MM.1S (cell line): ENCODE measurements around the gene TENM4.

Experiments
- DNase-seq: peaks from one replicate; pipeline ENCODE4 v3.0.0-alpha.2; 2015
- H2AFZ ChIP-seq: fragments of 300-600 bp; sonication (generic); 2 replicates; pipeline ENCODE4 v1.6.0; 2016; ENCODE audit warnings: antibody characterized with exemption, low read length
- H3F3A ChIP-seq: fragments of 300-600 bp; sonication (generic); 2 replicates; pipeline ENCODE4 v1.6.1; 2016; ENCODE audit warnings: mild to moderate bottlenecking, antibody characterized with exemption, low read length, moderate library complexity, mixed read lengths; ENCODE audit not compliant: insufficient read depth
- H3K27ac ChIP-seq: fragments of 300-600 bp; sonication (generic); 2 replicates; pipeline ENCODE4 v1.5.1; 2016; ENCODE audit warnings: mild to moderate bottlenecking, low read length
- H3K27me3 ChIP-seq: fragments of 300-600 bp; sonication (generic); replicated peaks from 2 replicates; pipeline ENCODE4 v1.6.0; 2016; ENCODE audit warnings: low read length; ENCODE audit not compliant: insufficient read depth
- H3K36me3 ChIP-seq: fragments of 300-600 bp; sonication (generic); replicated peaks from 2 replicates; pipeline ENCODE4 v1.6.1; 2016; ENCODE audit warnings: mild to moderate bottlenecking, low read length, mixed read lengths; ENCODE audit not compliant: insufficient read depth
- H3K4me1 ChIP-seq: fragments of 300-600 bp; sonication (generic); 2 replicates; pipeline ENCODE4 v1.6.1; 2016; ENCODE audit warnings: low read length, mixed read lengths
- H3K4me2 ChIP-seq: fragments of 300-600 bp; sonication (generic); 2 replicates; pipeline ENCODE4 v1.6.0; 2016; ENCODE audit warnings: low read depth, low read length
- H3K4me3 ChIP-seq: fragments of 300-600 bp; sonication (generic); 2 replicates; pipeline ENCODE4 v1.5.1; 2016; ENCODE audit warnings: low read length, mixed read lengths
- H3K79me2 ChIP-seq: fragments of 300-600 bp; sonication (generic); 2 replicates; pipeline ENCODE4 v1.6.1; 2016; ENCODE audit warnings: mixed run types, low read length, mixed read lengths
- H3K9ac ChIP-seq: fragments of 300-600 bp; sonication (generic); 2 replicates; pipeline ENCODE4 v1.6.1; 2016; ENCODE audit warnings: low read length, mixed read lengths
- H3K9me2 ChIP-seq: fragments of 300-600 bp; sonication (generic); replicated peaks from 2 replicates; pipeline ENCODE4 v1.6.1; 2016; ENCODE audit warnings: mild to moderate bottlenecking, low read length, mixed read lengths; ENCODE audit not compliant: insufficient read depth
- H3K9me3 ChIP-seq: fragments of 300-600 bp; sonication (generic); replicated peaks from 2 replicates; pipeline ENCODE4 v1.6.1; 2016; ENCODE audit warnings: mild to moderate bottlenecking, low read length, mixed read lengths; ENCODE audit not compliant: insufficient read depth
- H4K20me1 ChIP-seq: fragments of 300-600 bp; sonication (generic); 2 replicates; pipeline ENCODE4 v1.6.1; 2016; ENCODE audit warnings: mild to moderate bottlenecking, low read length, moderate library complexity, mixed read lengths; ENCODE audit not compliant: insufficient read depth
- EZH2 ChIP-seq: fragments of 300-600 bp; sonication (generic); optimal IDR thresholded peaks from 2 replicates; pipeline ENCODE3; 2017; ENCODE audit warnings: low read depth, mild to moderate bottlenecking, antibody characterized with exemption, low read length, mixed read lengths
- EZH2phosphoT487 ChIP-seq: fragments of 300-600 bp; sonication (generic); IDR thresholded peaks from 2 replicates; pipeline ENCODE4 v1.6.1; 2018; ENCODE audit warnings: antibody characterized with exemption, low read length
- TF ChIP-seq, protein P1 (sequence below): fragments of 300-600 bp; sonication (generic); IDR thresholded peaks from 2 replicates; pipeline ENCODE4 v1.5.1; 2016; ENCODE audit warnings: antibody characterized with exemption, low read length, mixed read lengths

Gene TENM4

GRCh38 chr11:78912778-78913177 lies 528.1 kb downstream of the TENM4 start:
- no peak for TF ChIP-seq EZH2
- no peak for TF ChIP-seq EZH2phosphoT487
- TF ChIP-seq, protein P1, sequence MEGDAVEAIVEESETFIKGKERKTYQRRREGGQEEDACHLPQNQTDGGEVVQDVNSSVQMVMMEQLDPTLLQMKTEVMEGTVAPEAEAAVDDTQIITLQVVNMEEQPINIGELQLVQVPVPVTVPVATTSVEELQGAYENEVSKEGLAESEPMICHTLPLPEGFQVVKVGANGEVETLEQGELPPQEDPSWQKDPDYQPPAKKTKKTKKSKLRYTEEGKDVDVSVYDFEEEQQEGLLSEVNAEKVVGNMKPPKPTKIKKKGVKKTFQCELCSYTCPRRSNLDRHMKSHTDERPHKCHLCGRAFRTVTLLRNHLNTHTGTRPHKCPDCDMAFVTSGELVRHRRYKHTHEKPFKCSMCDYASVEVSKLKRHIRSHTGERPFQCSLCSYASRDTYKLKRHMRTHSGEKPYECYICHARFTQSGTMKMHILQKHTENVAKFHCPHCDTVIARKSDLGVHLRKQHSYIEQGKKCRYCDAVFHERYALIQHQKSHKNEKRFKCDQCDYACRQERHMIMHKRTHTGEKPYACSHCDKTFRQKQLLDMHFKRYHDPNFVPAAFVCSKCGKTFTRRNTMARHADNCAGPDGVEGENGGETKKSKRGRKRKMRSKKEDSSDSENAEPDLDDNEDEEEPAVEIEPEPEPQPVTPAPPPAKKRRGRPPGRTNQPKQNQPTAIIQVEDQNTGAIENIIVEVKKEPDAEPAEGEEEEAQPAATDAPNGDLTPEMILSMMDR, result no peak
- Histone ChIP-seq H4K20me1 (no peaks in the 10 kb centered on the region), H3K79me2 (no peaks in the 10 kb centered on the region), H3K4me2 (no peak overlapping the region), H3K9ac (no peak overlapping the region), H3K4me1 (peaks cover 31% of the 10 kb centered on the region), H3K27me3 (no peaks in the 10 kb centered on the region), H3K9me2 (no peaks in the 10 kb centered on the region), H3K36me3 (no peaks in the 10 kb centered on the region), H3F3A (peaks cover 20% of the 10 kb centered on the region), H3K9me3 (no peaks in the 10 kb centered on the region), H2AFZ (no peak overlapping the region), H3K27ac (no peak overlapping the region), H3K4me3 (no peak overlapping the region)
- DNase-seq, result no peak

- H3K36me3 ChIP-seq, result no peaks in the 10 kb centered on the region
- H3K79me2 ChIP-seq, result no peaks in the 10 kb centered on the region
- H3K4me2 ChIP-seq, result peak overlapping the region; percentile 61
- no peaks in the 10 kb centered on the region for H3K9me3 ChIP-seq
- H3K27me3 ChIP-seq, result no peaks in the 10 kb centered on the region
- no peak for TF ChIP-seq EZH2
- no peak for TF ChIP-seq EZH2phosphoT487
- TF ChIP-seq, protein P1, result no peak
- no peaks in the 10 kb centered on the region for H3K9me2 ChIP-seq
- peak overlapping the region; percentile 86 for H3K27ac ChIP-seq
- H2AFZ ChIP-seq, result peak overlapping the region; percentile 43
- peak; percentile 87 for DNase-seq
- peaks cover 25% of the 10 kb centered on the region for H3F3A ChIP-seq
- no peaks in the 10 kb centered on the region for H4K20me1 ChIP-seq
- peak overlapping the region; percentile 6; the same call in 1 of the 2 replicates for H3K4me3 ChIP-seq
- H3K4me1 ChIP-seq, result peaks cover 56% of the 10 kb centered on the region
- peak overlapping the region; percentile 44; the same call in 1 of the 2 replicates for H3K9ac ChIP-seq
Measured at GRCh38 chr11:78910322-78910721, 530.5 kb downstream of the TENM4 start.

- no peaks in the 10 kb centered on the region for H3K9me3 ChIP-seq
- H3K9me2 ChIP-seq, result no peaks in the 10 kb centered on the region
- TF ChIP-seq EZH2phosphoT487 (no peak), EZH2 (no peak)
- TF ChIP-seq, protein P1, result no peak
- H3K36me3 ChIP-seq, result no peaks in the 10 kb centered on the region
- H4K20me1 ChIP-seq, result no peaks in the 10 kb centered on the region
- no peak overlapping the region for H3K9ac ChIP-seq
- peak overlapping the region; percentile 86; the same call in 1 of the 2 replicates for H3K27ac ChIP-seq
- no peak for DNase-seq
- H3K4me3 ChIP-seq, result no peak overlapping the region
- peaks cover 56% of the 10 kb centered on the region for H3K4me1 ChIP-seq
- H3K79me2 ChIP-seq, result no peaks in the 10 kb centered on the region
- H2AFZ ChIP-seq, result 0 out of 2 replicates have a peak overlapping the region, but pooled peaks have one; percentile 43
- no peaks in the 10 kb centered on the region for H3K27me3 ChIP-seq
- 0 out of 2 replicates have a peak overlapping the region, but pooled peaks have one; percentile 61 for H3K4me2 ChIP-seq
- H3F3A ChIP-seq, result peaks cover 25% of the 10 kb centered on the region
Measured at GRCh38 chr11:78909386-78909785, 531.4 kb downstream of the TENM4 start.
